ENCODE results near the gene SUMF1. TPM values are rescaled to one million over a fixed set of nuclear protein-coding genes. Genes with fewer than 3 reads are reported as not detected.

Gene SUMF1
- total RNA-seq, 1 experiment from 2014 or later = 79.1 TPM

DNA sequence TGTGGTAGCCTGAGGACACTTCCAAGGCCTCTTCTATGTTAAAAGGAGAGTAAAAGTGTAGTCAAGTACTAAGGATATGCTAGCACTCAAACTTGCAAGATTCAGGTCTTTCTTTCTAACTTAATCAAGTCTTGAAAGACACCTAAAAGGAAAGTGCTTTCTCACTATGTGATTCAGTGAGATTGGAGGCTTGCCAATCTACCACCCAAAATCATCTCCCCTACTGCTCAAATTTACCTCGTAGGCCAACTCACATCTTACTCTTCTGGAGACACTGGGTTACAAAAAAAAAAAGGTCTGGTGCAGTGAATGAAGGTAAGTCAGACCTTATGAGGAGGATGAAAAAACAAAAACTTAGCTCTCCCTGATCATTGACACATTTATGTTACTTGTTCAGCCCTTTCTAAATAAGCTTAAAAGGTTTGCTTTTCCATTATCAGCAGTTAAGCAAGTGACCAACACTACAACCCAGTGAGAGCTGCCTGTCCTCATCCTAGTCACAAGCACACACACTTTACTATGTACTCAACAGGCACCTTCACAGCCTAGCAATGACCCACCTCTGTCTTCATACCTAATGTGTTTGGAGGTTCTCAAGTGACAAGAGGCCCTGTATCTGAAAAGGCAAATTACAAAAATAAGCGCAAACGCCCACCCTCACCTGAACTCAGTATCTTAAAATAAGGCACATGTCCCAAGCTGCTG, 19.6 kb downstream of the SUMF1 start:
- ATAC-seq (no peak), DNase-seq (no peak)
- H3K4me3 ChIP-seq (ENCODE audit: low read length) = no peak overlapping the region
- no peak overlapping the region for H3K9ac ChIP-seq (ENCODE audit: low read length)
- TF ChIP-seq EZH2 (IDR thresholded peaks at IDR 0.05; ENCODE audit: low read length, unreplicated experiment) = no peak
- H2AFZ ChIP-seq (ENCODE audit: low read length) = no peak overlapping the region
- ChIA-PET CTCF (interaction anchor here (0.6 kb wide), 1 partner anchor 186 kb away, joined by 4 read pairs; no protein-coding TSS in a partner anchor), POLR2A (ENCODE audit: unreplicated experiment) (no interaction called here)
- no peaks in the 10 kb centered on the region for H3K9me2 ChIP-seq (replicated peaks; ENCODE audit: low read length)
- no peaks in the 10 kb centered on the region; the same call in none of the 2 replicates for H3K36me3 ChIP-seq (ENCODE audit: low read depth, low read length)
- BruUV-seq (replicated peaks) = no TSS peak
- no peaks in the 10 kb centered on the region for H3K27me3 ChIP-seq (ENCODE audit: low read length)
- H4K20me1 ChIP-seq (ENCODE audit: low read length) = no peaks in the 10 kb centered on the region
- H3F3A ChIP-seq (ENCODE audit: low read length, unreplicated experiment) = no peaks in the 10 kb centered on the region
- no peak overlapping the region for H3K27ac ChIP-seq (ENCODE audit: low read length)
- no peak overlapping the region for H3K4me2 ChIP-seq (ENCODE audit: low read length)
- no peaks in the 10 kb centered on the region for H3K4me1 ChIP-seq (ENCODE audit: insufficient read depth, low read length)
- no peaks in the 10 kb centered on the region for H3K79me2 ChIP-seq (ENCODE audit: low read length)
- H3K9me3 ChIP-seq (ENCODE audit: low read length) = no peaks in the 10 kb centered on the region
- intact Hi-C loops (cut with micrococcal nuclease) = no loop called here

DNA sequence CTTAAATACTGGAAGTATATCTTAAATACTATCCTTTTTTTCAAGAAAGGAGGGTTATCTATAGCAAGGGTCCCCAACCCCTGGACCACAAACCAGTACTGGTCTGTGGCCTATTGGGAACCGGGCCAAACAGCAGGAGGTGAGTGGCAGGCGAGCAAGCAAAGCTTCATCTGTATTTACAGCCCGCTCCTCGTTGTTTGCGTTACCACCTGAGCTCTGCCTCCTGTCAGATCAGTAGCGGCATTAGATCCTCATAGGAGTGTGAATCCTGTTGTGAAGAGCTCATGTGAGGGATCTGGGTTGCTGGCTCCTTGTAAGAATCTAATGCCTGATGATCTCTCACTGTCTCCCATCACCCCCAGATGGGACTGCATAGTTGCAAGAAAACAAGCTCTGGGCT, 26.1 kb downstream of the SUMF1 start:
- ATAC-seq (no peak), DNase-seq (no peak)
- no peak overlapping the region for H2AFZ ChIP-seq (ENCODE audit: low read length)
- peaks cover 10% of the 10 kb centered on the region for H3K4me1 ChIP-seq (ENCODE audit: insufficient read depth, low read length)
- intact Hi-C loops (cut with micrococcal nuclease) = no loop called here
- H3K9ac ChIP-seq (ENCODE audit: low read length) = no peak overlapping the region
- H3K79me2 ChIP-seq (ENCODE audit: low read length) = no peaks in the 10 kb centered on the region
- no peaks in the 10 kb centered on the region for H3K9me3 ChIP-seq (ENCODE audit: low read length)
- H3K4me2 ChIP-seq (ENCODE audit: low read length) = no peak overlapping the region
- no peaks in the 10 kb centered on the region for H3F3A ChIP-seq (ENCODE audit: low read length, unreplicated experiment)
- H3K27ac ChIP-seq (ENCODE audit: low read length) = no peak overlapping the region
- no TSS peak for BruUV-seq (replicated peaks)
- TF ChIP-seq, protein P1, sequence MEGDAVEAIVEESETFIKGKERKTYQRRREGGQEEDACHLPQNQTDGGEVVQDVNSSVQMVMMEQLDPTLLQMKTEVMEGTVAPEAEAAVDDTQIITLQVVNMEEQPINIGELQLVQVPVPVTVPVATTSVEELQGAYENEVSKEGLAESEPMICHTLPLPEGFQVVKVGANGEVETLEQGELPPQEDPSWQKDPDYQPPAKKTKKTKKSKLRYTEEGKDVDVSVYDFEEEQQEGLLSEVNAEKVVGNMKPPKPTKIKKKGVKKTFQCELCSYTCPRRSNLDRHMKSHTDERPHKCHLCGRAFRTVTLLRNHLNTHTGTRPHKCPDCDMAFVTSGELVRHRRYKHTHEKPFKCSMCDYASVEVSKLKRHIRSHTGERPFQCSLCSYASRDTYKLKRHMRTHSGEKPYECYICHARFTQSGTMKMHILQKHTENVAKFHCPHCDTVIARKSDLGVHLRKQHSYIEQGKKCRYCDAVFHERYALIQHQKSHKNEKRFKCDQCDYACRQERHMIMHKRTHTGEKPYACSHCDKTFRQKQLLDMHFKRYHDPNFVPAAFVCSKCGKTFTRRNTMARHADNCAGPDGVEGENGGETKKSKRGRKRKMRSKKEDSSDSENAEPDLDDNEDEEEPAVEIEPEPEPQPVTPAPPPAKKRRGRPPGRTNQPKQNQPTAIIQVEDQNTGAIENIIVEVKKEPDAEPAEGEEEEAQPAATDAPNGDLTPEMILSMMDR (conservative IDR thresholded peaks at IDR 0.05; ENCODE audit: low read depth, low read length) = no peak
- TF ChIP-seq EZH2phosphoT487 (IDR thresholded peaks at IDR 0.05; ENCODE audit: borderline replicate concordance, low read length) = no peak
- TF ChIP-seq EZH2 (IDR thresholded peaks at IDR 0.05; ENCODE audit: low read length, unreplicated experiment) = no peak
- H3K9me2 ChIP-seq (replicated peaks; ENCODE audit: low read length) = no peaks in the 10 kb centered on the region
- H3K36me3 ChIP-seq (ENCODE audit: low read depth, low read length) = no peaks in the 10 kb centered on the region; the same call in 1 of the 2 replicates
- CTCF ChIA-PET = no interaction called here
- no peaks in the 10 kb centered on the region for H3K27me3 ChIP-seq (ENCODE audit: low read length)
- POLR2A ChIA-PET (ENCODE audit: unreplicated experiment) = no interaction called here
- H4K20me1 ChIP-seq (ENCODE audit: low read length) = no peaks in the 10 kb centered on the region
- no peak overlapping the region for H3K4me3 ChIP-seq (ENCODE audit: low read length)

DNA sequence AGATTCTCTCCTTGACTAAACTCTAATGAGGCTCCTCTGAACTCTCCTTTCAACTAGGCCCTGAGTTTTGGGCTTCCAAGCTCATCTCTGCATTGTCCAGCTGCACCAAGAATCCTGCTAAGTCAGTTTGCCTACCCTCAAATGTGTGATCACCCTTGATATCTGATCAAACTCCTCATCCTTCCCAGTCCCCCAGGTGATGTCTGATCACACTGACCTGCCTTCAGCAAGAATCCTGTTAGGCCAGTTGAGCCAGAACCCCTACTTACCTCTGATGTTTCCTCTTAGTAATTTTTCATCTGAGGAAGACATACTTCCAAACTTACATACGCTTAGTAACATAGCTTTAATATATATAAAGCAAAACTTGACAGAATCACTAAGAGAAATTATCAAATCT, 28.8 kb downstream of the SUMF1 start:
- TF ChIP-seq EZH2phosphoT487 (IDR thresholded peaks at IDR 0.05; ENCODE audit: borderline replicate concordance, low read length) = no peak
- TF ChIP-seq, protein P1 (conservative IDR thresholded peaks at IDR 0.05; ENCODE audit: low read depth, low read length) = no peak
- no peak for TF ChIP-seq EZH2 (IDR thresholded peaks at IDR 0.05; ENCODE audit: low read length, unreplicated experiment)
- POLR2A ChIA-PET (ENCODE audit: unreplicated experiment) = no interaction called here
- DNase-seq (peak; percentile 84), ATAC-seq (peak; percentile 46)
- no peaks in the 10 kb centered on the region for H4K20me1 ChIP-seq (ENCODE audit: low read length)
- no peak overlapping the region for H3K27ac ChIP-seq (ENCODE audit: low read length)
- no peaks in the 10 kb centered on the region for H3K27me3 ChIP-seq (ENCODE audit: low read length)
- no peaks in the 10 kb centered on the region for H3K9me2 ChIP-seq (replicated peaks; ENCODE audit: low read length)
- intact Hi-C loops (cut with micrococcal nuclease) = no loop called here
- H3K4me2 ChIP-seq (ENCODE audit: low read length) = peak overlapping the region; percentile 24; the same call in 1 of the 2 replicates
- no peaks in the 10 kb centered on the region for H3K79me2 ChIP-seq (ENCODE audit: low read length)
- H3K4me3 ChIP-seq (ENCODE audit: low read length) = no peak overlapping the region
- H3K36me3 ChIP-seq (ENCODE audit: low read depth, low read length) = peaks cover 2% of the 10 kb centered on the region; the same call in 1 of the 2 replicates
- no peak overlapping the region for H3K9ac ChIP-seq (ENCODE audit: low read length)
- BruUV-seq (replicated peaks) = no TSS peak
- no peaks in the 10 kb centered on the region for H3F3A ChIP-seq (ENCODE audit: low read length, unreplicated experiment)
- H3K9me3 ChIP-seq (ENCODE audit: low read length) = no peaks in the 10 kb centered on the region
- H2AFZ ChIP-seq (ENCODE audit: low read length) = no peak overlapping the region
- CTCF ChIA-PET = interaction anchor here (0.6 kb wide), 1 partner anchor 87 kb away, joined by 3 read pairs; no protein-coding TSS in a partner anchor
- H3K4me1 ChIP-seq (ENCODE audit: insufficient read depth, low read length) = peaks cover 10% of the 10 kb centered on the region

Data from PC-3 (cell line).